CD4-positive, alpha-beta memory T cell (primary cell): Measurements from ENCODE around the gene MED9. TPM values are rescaled to one million over a fixed set of nuclear protein-coding genes. Genes with fewer than 3 reads are reported as not detected.

Experiments used
- CTCF ChIA-PET: fragments of 350-600 bp; sonication (Branson Sonifier 250); formaldehyde crosslinking; loops from one replicate; lab custom pipeline; 2021; ENCODE audit warnings: inconsistent platforms; ENCODE audit not compliant: partially characterized antibody; lab: Charles Lee
- POLR2A ChIA-PET: fragments of 350-600 bp; sonication (Branson Sonifier 250); formaldehyde crosslinking; loops from one replicate; lab custom pipeline; 2021; ENCODE audit not compliant: partially characterized antibody; lab: Charles Lee
- DNase-seq, 5 donors: peaks; one replicate each; pipeline versions ENCODE4 v3.0.0 to v3.0.0-alpha.2; 2020 to 2022; ENCODE audit warnings: mixed read lengths in 1 of 5
- H3K27ac ChIP-seq: one replicate; pipeline ENCODE4 v1.7.0; 2013; ENCODE audit warnings: low read depth, low read length
- H3K27me3 ChIP-seq: 2 replicates; pipeline ENCODE4 v1.7.0; 2013; ENCODE audit warnings: mild to moderate bottlenecking, low read length, moderate library complexity; ENCODE audit not compliant: insufficient read depth
- H3K36me3 ChIP-seq: 2 replicates; pipeline ENCODE4 v1.7.0; 2013; ENCODE audit warnings: mild to moderate bottlenecking, low read length, moderate library complexity; ENCODE audit not compliant: insufficient read depth
- H3K4me1 ChIP-seq: 2 replicates; pipeline ENCODE4 v1.7.0; 2013; ENCODE audit warnings: mild to moderate bottlenecking, low read length, moderate library complexity; ENCODE audit not compliant: insufficient read depth
- H3K4me3 ChIP-seq, 2 donors: one replicate each; pipeline ENCODE4 v1.7.0; 2013; ENCODE audit warnings: low read length in 2 of 2, mild to moderate bottlenecking in 1 of 2
- H3K9me3 ChIP-seq, 2 donors: one replicate each; pipeline ENCODE4 v1.7.0; 2013; ENCODE audit warnings: low read length in 2 of 2, control low read depth in 1 of 2; ENCODE audit not compliant: control insufficient read depth in 1 of 2
- H3K27ac Mint-ChIP-seq, 7 donors: one replicate each; pipeline ENCODE4 v1.8.0; 2020 to 2021; ENCODE audit warnings: mixed read lengths in 7 of 7, mild to moderate bottlenecking in 6 of 7, inconsistent platforms in 3 of 7, moderate library complexity in 3 of 7
- H3K27me3 Mint-ChIP-seq, 2 donors: one replicate each; pipeline ENCODE4 v1.8.0; 2020 to 2021; ENCODE audit warnings: mixed read lengths in 2 of 2
- H3K36me3 Mint-ChIP-seq, 2 donors: one replicate each; pipeline ENCODE4 v1.8.0; 2020 to 2021; ENCODE audit warnings: mixed read lengths in 2 of 2, inconsistent platforms in 1 of 2, mild to moderate bottlenecking in 1 of 2
- H3K4me1 Mint-ChIP-seq, 4 donors: one replicate each; pipeline ENCODE4 v1.8.0; 2020 to 2021; ENCODE audit warnings: mixed read lengths in 4 of 4, mild to moderate bottlenecking in 1 of 4
- H3K4me3 Mint-ChIP-seq, 8 donors: one replicate each; pipeline ENCODE4 v1.8.0; 2020 to 2021; ENCODE audit warnings: mixed read lengths in 8 of 8, mild to moderate bottlenecking in 7 of 8, moderate library complexity in 6 of 8, inconsistent platforms in 3 of 8
- H3K9me3 Mint-ChIP-seq, 8 donors: one replicate each; pipeline ENCODE4 v1.8.0; 2020 to 2021; ENCODE audit warnings: mixed read lengths in 8 of 8, mild to moderate bottlenecking in 5 of 8, inconsistent platforms in 3 of 8, moderate library complexity in 1 of 8
- intact Hi-C: fragments of 100-400 bp; cut with micrococcal nuclease; formaldehyde crosslinking; loops from one replicate; pipeline ENCODE4 v1.15.1; 2023
- polyA plus RNA-seq, 2 donors: library from polyadenylated mRNA; unstranded; fragments of 300-500 nt; fragmentation: Illumina TruSeq; gene quantifications; one replicate each; pipeline ENCODE4 v1.2.3, GENCODE V29; 2021
- total RNA-seq, 2 experiments: library from RNA; stranded (reverse); gene quantifications; one replicate each; pipeline ENCODE4 v1.2.3, GENCODE V29; 2021

Gene MED9
- total and polyA plus RNA-seq, 4 experiments from 2014 or later: 9.3 to 18.9 (median 16.9) TPM

DNA sequence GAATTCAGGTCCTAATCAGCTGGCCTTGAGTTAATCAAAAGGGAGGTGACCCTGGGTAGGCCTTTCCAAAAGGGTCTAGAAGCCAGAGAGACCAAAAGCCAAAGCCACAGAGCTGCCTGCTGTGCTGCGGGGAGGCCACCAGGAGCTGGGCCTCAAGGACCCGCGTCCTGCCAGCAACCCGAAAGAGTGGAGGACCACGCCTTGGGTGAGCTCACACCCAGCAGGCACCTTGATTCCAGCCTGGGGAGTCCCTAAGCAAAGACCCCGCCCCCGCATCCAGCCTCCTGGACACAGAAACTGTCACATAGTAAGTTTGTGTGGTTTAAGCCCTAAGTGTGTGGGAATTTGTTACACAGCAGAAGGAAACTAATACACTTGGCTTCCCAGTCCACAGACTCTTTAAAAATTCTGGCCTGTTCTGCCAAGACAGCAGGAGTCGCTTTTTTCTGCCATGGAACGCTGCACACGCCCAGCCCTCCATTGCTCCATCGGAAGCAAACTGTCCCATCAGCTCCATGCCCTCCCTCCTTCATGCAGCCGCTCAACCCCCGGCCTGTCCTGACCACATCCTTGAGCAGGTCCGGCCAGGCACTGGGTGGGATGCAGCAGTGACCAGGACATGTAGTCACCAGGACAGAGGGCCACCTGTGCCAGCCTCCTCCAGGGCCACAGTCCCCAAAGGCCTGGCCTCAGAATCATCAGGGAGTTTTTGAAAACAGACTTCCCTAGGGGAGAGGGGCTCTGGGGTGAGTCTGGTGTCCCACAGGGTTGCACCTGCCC is 40.3 kb downstream of the MED9 start:
- ChIA-PET CTCF (no interaction called here), POLR2A (no interaction called here)
- Histone ChIP-seq H3K9me3 (no peaks in the 10 kb centered on the region), H3K36me3 (no peaks in the 10 kb centered on the region), H3K4me1 (no peaks in the 10 kb centered on the region), H3K27me3 (no peaks in the 10 kb centered on the region), H3K27ac (no peak overlapping the region), H3K4me3 (no peak overlapping the region)
- no peak for DNase-seq
- Mint-ChIP-seq H3K4me1 (peaks cover 0 to 2% (median under 1%) of the 10 kb centered on the region in 4 donors), H3K36me3 (peaks cover 0 to 4% of the 10 kb centered on the region in 2 donors), H3K27ac (no peak overlapping the region), H3K9me3 (no peaks in the 10 kb centered on the region), H3K4me3 (no peak overlapping the region), H3K27me3 (no peaks in the 10 kb centered on the region)
- intact Hi-C loops: no loop called here

DNA sequence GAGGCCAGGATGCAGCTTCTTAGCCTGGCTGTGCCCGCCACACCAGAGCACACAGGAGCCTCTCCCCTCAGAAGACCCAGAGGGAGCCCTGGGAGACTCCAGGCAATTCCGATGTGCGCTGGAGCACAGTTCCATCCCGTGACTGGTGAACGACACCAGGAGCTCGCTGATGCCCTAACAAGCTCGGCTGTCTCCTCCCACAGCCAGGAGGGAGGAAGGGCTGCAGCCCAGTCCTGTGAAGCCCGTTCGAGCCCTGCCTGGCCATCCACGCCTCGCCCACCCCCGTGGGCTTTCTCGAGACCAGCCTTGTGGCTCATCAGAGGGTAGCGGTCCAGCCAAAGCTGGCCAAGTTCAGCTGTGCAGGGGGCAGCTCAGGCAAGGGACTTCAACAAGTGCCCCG is 41.2 kb downstream of the MED9 start:
- CTCF ChIA-PET: no interaction called here
- Mint-ChIP-seq H3K27me3 (no peaks in the 10 kb centered on the region), H3K36me3 (peaks cover 0 to 4% of the 10 kb centered on the region in 2 donors), H3K27ac (no peak overlapping the region), H3K9me3 (no peaks in the 10 kb centered on the region), H3K4me3 (no peak overlapping the region), H3K4me1 (peaks cover 0 to 2% (median under 1%) of the 10 kb centered on the region in 4 donors)
- Histone ChIP-seq H3K27ac (no peak overlapping the region), H3K27me3 (no peaks in the 10 kb centered on the region), H3K4me1 (no peaks in the 10 kb centered on the region), H3K36me3 (no peaks in the 10 kb centered on the region), H3K4me3 (no peak overlapping the region), H3K9me3 (no peaks in the 10 kb centered on the region)
- intact Hi-C loops: no loop called here
- no peak for DNase-seq
- POLR2A ChIA-PET: no interaction called here

- Mint-ChIP-seq H3K4me3 (no peak overlapping the region), H3K9me3 (no peaks in the 10 kb centered on the region), H3K27me3 (no peaks in the 10 kb centered on the region), H3K27ac (no peak overlapping the region), H3K36me3 (peaks cover 0 to 4% of the 10 kb centered on the region in 2 donors), H3K4me1 (peaks cover 0 to under 1% (median under 1%) of the 10 kb centered on the region in 4 donors)
- CTCF ChIA-PET: no interaction called here
- Histone ChIP-seq H3K4me3 (no peak overlapping the region), H3K4me1 (no peaks in the 10 kb centered on the region), H3K9me3 (no peaks in the 10 kb centered on the region), H3K36me3 (no peaks in the 10 kb centered on the region), H3K27me3 (no peaks in the 10 kb centered on the region), H3K27ac (no peak overlapping the region)
- intact Hi-C loops: no loop called here
- no peak for DNase-seq
- POLR2A ChIA-PET: no interaction called here
These were observed 42.2 kb downstream of the MED9 start for GRCh38 chr17:17518951-17519350.

DNA sequence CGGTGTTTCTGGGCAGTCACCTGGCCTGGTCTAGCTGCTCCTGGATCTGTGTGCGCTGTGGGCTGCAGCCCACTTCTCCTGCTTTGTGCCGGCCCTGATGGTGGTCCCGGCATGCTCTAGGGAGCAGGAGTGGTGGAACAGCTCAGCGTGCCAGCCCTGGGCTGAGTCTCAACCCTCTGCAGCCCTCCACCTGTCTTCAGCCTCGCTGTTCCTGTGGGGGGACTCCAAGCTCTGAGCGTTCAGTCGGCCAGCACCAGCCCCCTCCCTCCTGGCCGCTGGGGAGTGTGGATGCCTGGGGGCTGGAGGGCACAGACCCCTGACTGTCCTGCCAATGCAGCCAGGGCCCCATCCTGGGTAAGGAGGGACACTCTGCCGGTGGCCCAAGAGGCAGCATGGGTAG is 43.1 kb downstream of the MED9 start:
- Mint-ChIP-seq H3K9me3 (no peaks in the 10 kb centered on the region), H3K27me3 (no peaks in the 10 kb centered on the region), H3K4me1 (no peaks in the 10 kb centered on the region), H3K27ac (no peak overlapping the region), H3K4me3 (no peak overlapping the region), H3K36me3 (peaks cover 0 to 4% of the 10 kb centered on the region in 2 donors)
- ChIA-PET CTCF (no interaction called here), POLR2A (no interaction called here)
- no peaks in the 10 kb centered on the region for H3K9me3 ChIP-seq
- no peaks in the 10 kb centered on the region for H3K4me1 ChIP-seq
- H3K4me3 ChIP-seq: no peak overlapping the region
- H3K27ac ChIP-seq: no peak overlapping the region
- intact Hi-C loops: no loop called here
- H3K36me3 ChIP-seq: no peaks in the 10 kb centered on the region
- no peaks in the 10 kb centered on the region for H3K27me3 ChIP-seq
- DNase-seq: no peak

- H3K27ac ChIP-seq: no peak overlapping the region
- intact Hi-C loops: no loop called here
These were observed 43.9 kb downstream of the MED9 start for GRCh38 chr17:17520599-17521232.

DNA sequence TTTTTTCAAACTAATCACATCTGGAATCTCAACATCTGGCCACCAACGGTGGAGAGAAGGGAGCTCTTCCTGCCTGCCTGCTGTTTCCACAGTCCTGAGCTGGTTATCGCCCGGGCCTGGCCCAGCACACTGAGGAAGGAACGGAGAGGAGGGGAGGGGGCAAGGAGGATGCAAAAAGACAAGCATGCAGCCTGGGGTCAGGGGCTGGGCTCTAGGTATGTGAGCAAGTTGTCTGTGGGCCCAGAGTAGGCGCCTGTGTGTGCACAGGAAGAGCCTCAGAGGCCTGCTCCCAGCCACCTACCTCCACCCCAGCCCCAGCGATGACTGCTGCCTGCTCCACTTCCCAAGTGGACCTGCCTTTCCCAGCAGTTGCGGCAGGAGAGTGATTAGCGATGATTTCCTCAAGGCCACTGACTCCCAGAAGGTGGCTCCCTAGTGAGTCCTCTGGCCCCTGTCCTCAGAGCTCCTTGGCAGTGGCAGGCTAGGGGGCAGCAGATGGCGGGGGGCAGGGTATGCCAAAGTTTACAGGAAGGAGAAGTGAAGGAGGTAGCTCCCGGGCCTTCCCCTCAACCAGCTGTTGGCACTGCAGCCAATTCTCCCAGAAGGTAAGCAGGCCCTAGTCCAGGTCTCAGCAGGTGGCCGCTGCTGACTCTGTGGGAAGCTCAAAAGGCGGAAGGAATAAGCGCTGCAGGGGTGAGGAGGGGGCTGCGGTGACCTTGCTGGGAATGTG is 46.4 kb downstream of the MED9 start:
- Histone ChIP-seq H3K27ac (no peak overlapping the region), H3K9me3 (no peaks in the 10 kb centered on the region), H3K36me3 (no peaks in the 10 kb centered on the region), H3K4me3 (no peak overlapping the region), H3K27me3 (no peaks in the 10 kb centered on the region), H3K4me1 (no peaks in the 10 kb centered on the region)
- Mint-ChIP-seq H3K27ac (no peak overlapping the region), H3K4me3 (no peak overlapping the region), H3K9me3 (no peaks in the 10 kb centered on the region), H3K27me3 (no peaks in the 10 kb centered on the region), H3K4me1 (no peaks in the 10 kb centered on the region), H3K36me3 (no peaks in the 10 kb centered on the region)
- no peak for DNase-seq
- ChIA-PET POLR2A (no interaction called here), CTCF (no interaction called here)
- intact Hi-C loops: no loop called here

More at GRCh38 chr17:17520599-17521232, 43.9 kb downstream of the MED9 start:
- Mint-ChIP-seq H3K4me3 (no peak overlapping the region), H3K4me1 (no peaks in the 10 kb centered on the region), H3K27me3 (no peaks in the 10 kb centered on the region), H3K9me3 (no peaks in the 10 kb centered on the region), H3K27ac (no peak overlapping the region), H3K36me3 (peaks cover 0 to 4% of the 10 kb centered on the region in 2 donors)
- ChIA-PET CTCF (no interaction called here), POLR2A (no interaction called here)
- Histone ChIP-seq H3K9me3 (no peaks in the 10 kb centered on the region), H3K36me3 (no peaks in the 10 kb centered on the region), H3K27me3 (no peaks in the 10 kb centered on the region), H3K4me3 (no peak overlapping the region), H3K4me1 (no peaks in the 10 kb centered on the region)
- DNase-seq: no peak

- POLR2A ChIA-PET: no interaction called here
- CTCF ChIA-PET: interaction anchor here (1.4 kb wide), 1 partner anchor 90 kb away, joined by 4 read pairs; no protein-coding TSS in a partner anchor
- Mint-ChIP-seq H3K27ac (peak overlapping the region in 1 of 7 donors; percentile 29), H3K9me3 (no peaks in the 10 kb centered on the region), H3K4me3 (no peak overlapping the region), H3K4me1 (no peaks in the 10 kb centered on the region), H3K27me3 (no peaks in the 10 kb centered on the region), H3K36me3 (no peaks in the 10 kb centered on the region)
- no peaks in the 10 kb centered on the region for H3K36me3 ChIP-seq
- intact Hi-C loops: no loop called here
- H3K4me3 ChIP-seq: no peak overlapping the region
- H3K4me1 ChIP-seq: no peaks in the 10 kb centered on the region
- H3K9me3 ChIP-seq: no peaks in the 10 kb centered on the region
- no peaks in the 10 kb centered on the region for H3K27me3 ChIP-seq
- no peak overlapping the region for H3K27ac ChIP-seq
- no peak for DNase-seq
These were observed 47.1 kb downstream of the MED9 start for GRCh38 chr17:17523731-17524490.
